Measurements from ENCODE around the gene MRPS35.

Gene MRPS35

DNA sequence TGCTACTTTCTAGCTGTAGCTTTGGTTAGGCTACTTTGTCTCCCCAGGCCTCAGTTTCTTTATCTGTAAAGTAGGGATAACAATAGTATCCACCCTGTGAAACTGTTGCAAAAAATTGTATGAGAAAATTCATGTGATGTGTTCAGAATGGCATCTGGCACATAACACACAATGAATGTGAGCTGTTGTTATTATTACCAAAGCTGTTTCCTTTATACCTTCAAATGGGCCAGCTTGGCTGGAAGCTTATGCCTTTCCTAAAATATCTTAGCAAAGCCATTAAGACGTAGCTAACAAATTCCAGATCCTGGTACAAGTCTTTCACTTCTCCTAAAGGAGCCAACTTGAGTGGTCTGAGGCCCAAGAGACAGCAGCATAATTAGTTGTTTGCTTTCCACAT is 94.6 kb downstream of the MRPS35 start:
- H3K27me3 ChIP-seq (replicated peaks; ENCODE audit: control insufficient read depth, insufficient read depth, low read length) = no peaks in the 10 kb centered on the region
- H3K36me3 ChIP-seq (ENCODE audit: control insufficient read depth, insufficient read depth, low read length) = no peaks in the 10 kb centered on the region; the same call in 1 of the 2 replicates
- DNase-seq (ENCODE audit: extremely low read depth, insufficient read length) = no peak
- TF ChIP-seq, protein P1, sequence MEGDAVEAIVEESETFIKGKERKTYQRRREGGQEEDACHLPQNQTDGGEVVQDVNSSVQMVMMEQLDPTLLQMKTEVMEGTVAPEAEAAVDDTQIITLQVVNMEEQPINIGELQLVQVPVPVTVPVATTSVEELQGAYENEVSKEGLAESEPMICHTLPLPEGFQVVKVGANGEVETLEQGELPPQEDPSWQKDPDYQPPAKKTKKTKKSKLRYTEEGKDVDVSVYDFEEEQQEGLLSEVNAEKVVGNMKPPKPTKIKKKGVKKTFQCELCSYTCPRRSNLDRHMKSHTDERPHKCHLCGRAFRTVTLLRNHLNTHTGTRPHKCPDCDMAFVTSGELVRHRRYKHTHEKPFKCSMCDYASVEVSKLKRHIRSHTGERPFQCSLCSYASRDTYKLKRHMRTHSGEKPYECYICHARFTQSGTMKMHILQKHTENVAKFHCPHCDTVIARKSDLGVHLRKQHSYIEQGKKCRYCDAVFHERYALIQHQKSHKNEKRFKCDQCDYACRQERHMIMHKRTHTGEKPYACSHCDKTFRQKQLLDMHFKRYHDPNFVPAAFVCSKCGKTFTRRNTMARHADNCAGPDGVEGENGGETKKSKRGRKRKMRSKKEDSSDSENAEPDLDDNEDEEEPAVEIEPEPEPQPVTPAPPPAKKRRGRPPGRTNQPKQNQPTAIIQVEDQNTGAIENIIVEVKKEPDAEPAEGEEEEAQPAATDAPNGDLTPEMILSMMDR (IDR thresholded peaks at IDR 0.05; ENCODE audit: insufficient read depth, low read length, poor library complexity, severe bottlenecking) = no peak
- H3K4me3 ChIP-seq (replicated peaks; ENCODE audit: low read depth, low read length) = no peak overlapping the region
